ACHN (cell line): ENCODE measurements around the gene SRPX2.
"Not testable (repeated sequence)": the region's sequence is repeated elsewhere in the genome, so short reads cannot be mapped to it uniquely, and the experiment has no call there.

Source experiments
- DNase-seq: peaks from one replicate; pipeline ENCODE4 v3.0.0-alpha.2; 2015
- in situ Hi-C: cut with HindIII; loops from 2 replicates; pipeline ENCODE4 v1.10.0; 2017; ENCODE audit warnings: low sequenced_read_pairs, low pct_ligation_motif_present, low pct_unique_long_range_greater_than_20kb

Gene SRPX2

GRCh38 chrX:100685997-100686305 lies 42.0 kb downstream of the SRPX2 start:
- DNase-seq, result no peak
- in situ Hi-C loops, result no loop called here

- no peak for DNase-seq
- in situ Hi-C loops, result no loop called here
These were observed 43.1 kb downstream of the SRPX2 start for GRCh38 chrX:100687128-100687527.

GRCh38 chrX:100687546-100687945 lies 43.5 kb downstream of the SRPX2 start:
- DNase-seq, result no peak
- in situ Hi-C loops, result no loop called here

GRCh38 chrX:100695302-100695701 lies 51.3 kb downstream of the SRPX2 start:
- no peak for DNase-seq
- in situ Hi-C loops, result no loop called here

DNA sequence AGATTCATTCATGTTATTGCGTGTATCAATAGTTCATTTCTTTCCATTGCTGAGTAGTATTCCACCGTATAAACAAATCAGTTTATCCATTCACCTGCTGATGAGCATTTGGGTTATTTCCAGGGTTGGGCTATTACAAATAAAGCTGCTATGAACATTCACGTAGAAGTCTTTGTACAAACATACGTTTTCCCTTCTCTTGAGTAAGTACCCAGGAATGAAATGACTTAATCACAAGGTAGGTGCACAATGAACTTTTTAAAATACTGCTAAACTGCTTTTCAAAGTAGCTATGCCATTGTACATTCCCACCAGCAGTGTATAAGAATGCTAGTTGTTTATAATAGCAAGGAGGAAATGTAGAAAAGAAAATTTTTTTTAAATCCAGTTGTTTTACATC lies 52.0 kb downstream of the SRPX2 start:
- DNase-seq, result no peak
- in situ Hi-C loops, result no loop called here

GRCh38 chrX:100696699-100697351 lies 52.8 kb downstream of the SRPX2 start:
- in situ Hi-C loops, result no loop called here
- DNase-seq, result no peak

- DNase-seq, result no peak
- in situ Hi-C loops, result no loop called here
These were observed 54.6 kb downstream of the SRPX2 start for GRCh38 chrX:100698551-100698950.

DNA sequence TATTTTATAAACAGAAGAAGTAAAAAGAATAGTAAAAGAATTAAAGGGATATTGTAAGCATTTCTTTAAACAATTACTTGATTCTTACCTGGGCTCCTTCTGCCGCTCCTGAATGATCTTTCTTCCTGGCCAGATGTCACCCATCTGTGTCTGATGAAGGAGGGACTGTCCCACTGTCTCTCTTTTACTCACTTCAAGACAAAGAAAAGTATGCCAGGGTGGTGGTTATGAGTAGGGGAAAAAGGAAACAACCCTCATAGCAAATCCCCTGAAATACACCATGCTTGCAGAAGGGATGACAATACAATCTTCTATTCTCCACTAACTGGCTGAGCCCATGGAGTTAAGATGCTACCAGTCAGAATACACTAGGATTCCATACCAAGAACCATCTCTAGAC lies 56.8 kb downstream of the SRPX2 start:
- in situ Hi-C loops, result no loop called here
- no peak for DNase-seq

GRCh38 chrX:100704581-100705203 lies 60.7 kb downstream of the SRPX2 start:
- in situ Hi-C loops, result no loop called here
- no peak for DNase-seq

GRCh38 chrX:100710816-100711215 lies 66.8 kb downstream of the SRPX2 start:
- no peak for DNase-seq
- in situ Hi-C loops, result no loop called here

DNA sequence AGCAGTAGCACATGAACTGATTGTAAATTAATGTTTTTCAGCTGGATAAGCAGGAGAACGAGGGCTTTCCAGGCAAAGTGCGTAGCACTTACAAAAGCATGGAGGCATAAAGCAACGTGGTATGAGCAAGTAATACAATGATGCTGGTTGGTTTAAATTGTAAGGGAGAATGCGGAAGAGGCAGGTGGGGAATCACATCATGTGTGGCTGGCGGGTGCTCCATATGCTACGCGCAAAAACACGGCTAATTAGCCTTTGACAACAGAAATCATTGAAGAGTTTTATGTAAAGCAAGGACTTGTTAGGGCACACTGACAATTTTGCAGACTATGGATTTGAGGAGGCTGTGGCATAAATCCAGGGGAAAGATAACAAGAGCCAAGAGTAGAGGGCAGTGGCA lies 73.4 kb downstream of the SRPX2 start:
- in situ Hi-C loops, result no loop called here
- no peak for DNase-seq

- in situ Hi-C loops, result no loop called here
- DNase-seq, result no peak
These were observed 75.1 kb downstream of the SRPX2 start for GRCh38 chrX:100719139-100719538.

GRCh38 chrX:100720301-100720700 lies 76.3 kb downstream of the SRPX2 start:
- in situ Hi-C loops, result no loop called here

GRCh38 chrX:100721328-100721727 lies 77.3 kb downstream of the SRPX2 start:
- in situ Hi-C loops, result no loop called here
- DNase-seq, result no peak

More at GRCh38 chrX:100720301-100720700, 76.3 kb downstream of the SRPX2 start:
- no peak for DNase-seq

DNA sequence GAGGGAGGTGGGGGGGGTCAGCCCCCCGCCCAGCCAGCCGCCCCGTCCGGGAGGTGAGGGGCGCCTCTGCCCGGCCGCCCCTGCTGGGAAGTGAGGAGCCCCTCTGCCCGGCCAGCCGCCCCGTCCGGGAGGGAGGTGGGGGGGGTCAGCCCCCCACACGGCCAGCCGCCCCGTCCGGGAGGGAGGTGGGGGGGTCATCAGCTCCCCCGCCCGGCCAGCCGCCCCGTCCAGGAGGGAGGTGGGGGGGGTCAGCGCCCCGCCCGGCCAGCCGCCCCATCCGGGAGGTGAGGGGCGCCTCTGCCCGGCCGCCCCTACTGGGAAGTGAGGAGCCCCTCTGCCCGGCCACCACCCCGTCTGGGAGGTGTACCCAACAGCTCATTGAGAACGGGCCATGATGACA lies 80.0 kb downstream of the SRPX2 start:
- in situ Hi-C loops, result not testable (repeated sequence)

More for the DNA sequence above, 80.0 kb downstream of the SRPX2 start:
- not testable (repeated sequence) for DNase-seq
